Uterus (tissue), 4 donors: ENCODE data around the gene LZTS3. TPM values are rescaled to one million over a fixed set of nuclear protein-coding genes. Genes with fewer than 3 reads are reported as not detected.

Experiments used
- DNase-seq, 2 donors: peaks; one replicate each; pipeline ENCODE4 v3.0.0-alpha.2; 2019 to 2020
- H3K27ac ChIP-seq, 2 donors: fragments of 200-600 bp; sonication (generic); 1 replicate in 1 of 2; 2 replicates in 1 of 2; pipeline ENCODE4 v1.5.1; 2016 to 2018
- H3K27me3 ChIP-seq, 2 donors: fragments of 200-600 bp; sonication (generic); one replicate each; pipeline ENCODE4 v1.5.1; 2018 to 2019; ENCODE audit warnings: control low read depth in 1 of 2
- H3K36me3 ChIP-seq, 2 donors: fragments of 200-600 bp; sonication (generic); one replicate each; pipeline ENCODE4 v1.5.1; 2019; ENCODE audit warnings: control low read depth in 1 of 2
- H3K4me1 ChIP-seq, 2 donors: fragments of 200-600 bp; sonication (generic); one replicate each; pipeline ENCODE4 v1.5.1; 2018 to 2019; ENCODE audit warnings: control low read depth in 1 of 2
- H3K4me3 ChIP-seq, 2 donors: fragments of 200-600 bp; sonication (generic); 1 replicate in 1 of 2; 2 replicates in 1 of 2; pipeline ENCODE4 v1.5.1; 2018 to 2019; ENCODE audit warnings: mild to moderate bottlenecking in 1 of 2
- H3K9me3 ChIP-seq, 2 donors: fragments of 200-600 bp; sonication (generic); one replicate each; pipeline ENCODE4 v1.5.1; 2019; ENCODE audit warnings: control low read depth in 1 of 2
- POLR2A ChIP-seq, 2 donors: fragments of 450-650 bp; IDR thresholded peaks; one replicate each; pipeline ENCODE4 v1.6.1; 2016; ENCODE audit warnings: antibody characterized with exemption in 2 of 2, mild to moderate bottlenecking in 1 of 2, moderate library complexity in 1 of 2
- intact Hi-C: fragments of 100-400 bp; cut with DNase I; formaldehyde crosslinking; loops from one replicate; pipeline ENCODE4 v1.15.1; 2023; ENCODE audit warnings: low total_unique reads
- total RNA-seq, 4 donors: library from RNA; depleted of rRNA in 3 of 4; stranded (reverse); fragments of >200 nt in 3 of 4; gene quantifications; one replicate each; pipeline versions ENCODE4 v1.1.0 to v1.2.4, GENCODE V29; 2014 to 2023
- TF ChIP-seq, protein P1 (sequence below), 4 experiments: fragments of 200-600 bp in 2 of 4; fragments of 450-650 bp in 2 of 4; sonication (generic) in 2 of 4; IDR thresholded peaks; one replicate each; pipeline ENCODE4 v1.5.1; 2016 to 2019; ENCODE audit warnings: antibody characterized with exemption in 4 of 4, mild to moderate bottlenecking in 2 of 4, moderate library complexity in 1 of 4
- donor health status: DM: yes; HTN: yes; CAD: no.

LZTS3 gene
- total RNA-seq, 4 donors from 2014 or later, result 3.6 to 13.1 (median 8.2) TPM

DNA sequence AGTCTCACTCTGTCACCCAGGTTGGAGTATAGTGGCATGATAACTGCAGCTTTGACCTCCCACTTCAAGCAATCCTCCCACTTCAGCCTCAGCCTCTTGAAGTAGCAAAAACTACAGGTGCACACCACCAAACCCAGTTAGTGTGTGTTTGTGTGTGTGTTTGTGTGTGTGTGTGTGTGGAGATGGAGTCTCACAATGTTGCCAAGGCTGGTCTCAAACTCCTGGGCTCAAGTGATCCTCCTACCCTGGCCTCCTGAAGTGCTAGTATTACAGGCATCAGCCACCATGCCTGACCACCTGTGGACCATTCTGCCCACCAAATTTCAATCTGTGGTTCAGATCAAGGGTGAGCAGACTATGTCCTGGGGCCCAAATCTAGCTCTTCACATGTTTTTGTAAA is 22.4 kb downstream of the LZTS3 start:
- no peak overlapping the region for H3K4me3 ChIP-seq
- intact Hi-C loops, result no loop called here
- no peaks in the 10 kb centered on the region for H3K9me3 ChIP-seq
- no peaks in the 10 kb centered on the region for H3K27me3 ChIP-seq
- no peaks in the 10 kb centered on the region for H3K36me3 ChIP-seq
- peaks cover 0 to 7% of the 10 kb centered on the region in 2 donors for H3K4me1 ChIP-seq
- no peak for DNase-seq
- H3K27ac ChIP-seq, result no peak overlapping the region
- TF ChIP-seq POLR2A (IDR thresholded peaks at IDR 0.05), result no peak
- TF ChIP-seq, protein P1, sequence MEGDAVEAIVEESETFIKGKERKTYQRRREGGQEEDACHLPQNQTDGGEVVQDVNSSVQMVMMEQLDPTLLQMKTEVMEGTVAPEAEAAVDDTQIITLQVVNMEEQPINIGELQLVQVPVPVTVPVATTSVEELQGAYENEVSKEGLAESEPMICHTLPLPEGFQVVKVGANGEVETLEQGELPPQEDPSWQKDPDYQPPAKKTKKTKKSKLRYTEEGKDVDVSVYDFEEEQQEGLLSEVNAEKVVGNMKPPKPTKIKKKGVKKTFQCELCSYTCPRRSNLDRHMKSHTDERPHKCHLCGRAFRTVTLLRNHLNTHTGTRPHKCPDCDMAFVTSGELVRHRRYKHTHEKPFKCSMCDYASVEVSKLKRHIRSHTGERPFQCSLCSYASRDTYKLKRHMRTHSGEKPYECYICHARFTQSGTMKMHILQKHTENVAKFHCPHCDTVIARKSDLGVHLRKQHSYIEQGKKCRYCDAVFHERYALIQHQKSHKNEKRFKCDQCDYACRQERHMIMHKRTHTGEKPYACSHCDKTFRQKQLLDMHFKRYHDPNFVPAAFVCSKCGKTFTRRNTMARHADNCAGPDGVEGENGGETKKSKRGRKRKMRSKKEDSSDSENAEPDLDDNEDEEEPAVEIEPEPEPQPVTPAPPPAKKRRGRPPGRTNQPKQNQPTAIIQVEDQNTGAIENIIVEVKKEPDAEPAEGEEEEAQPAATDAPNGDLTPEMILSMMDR (IDR thresholded peaks at IDR 0.05), result no peak

DNA sequence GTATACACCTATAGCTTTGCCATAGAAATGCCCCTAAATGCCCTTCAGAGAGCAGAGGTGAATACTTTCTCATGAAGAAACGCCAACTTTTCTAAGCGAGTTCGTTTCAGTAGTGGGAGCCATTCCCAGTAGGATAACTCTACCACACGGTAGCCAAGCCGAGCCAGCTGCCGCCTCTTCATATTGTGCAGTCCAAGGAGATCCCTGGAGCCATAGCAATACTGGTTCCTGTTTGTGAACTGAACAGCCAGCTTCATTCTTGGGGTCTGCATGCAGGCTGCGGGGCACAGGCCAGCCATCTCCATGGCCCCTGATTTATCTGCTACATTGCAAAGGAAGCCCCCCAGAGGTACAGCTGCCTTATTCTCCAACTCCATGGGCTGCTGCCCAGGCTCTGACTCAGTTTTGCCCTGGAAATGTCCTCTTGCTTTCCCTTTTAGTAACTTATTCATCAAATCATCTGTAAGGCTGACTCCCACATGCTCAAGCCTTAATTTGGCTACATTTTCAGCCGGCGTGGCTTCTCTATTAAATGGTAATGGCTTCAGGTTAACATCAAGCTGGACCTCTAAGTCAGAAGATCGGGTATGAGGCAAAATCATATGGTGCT is 26.5 kb downstream of the LZTS3 start:
- DNase-seq, result no peak
- no peaks in the 10 kb centered on the region for H3K27me3 ChIP-seq
- TF ChIP-seq, protein P1 (IDR thresholded peaks at IDR 0.05), result no peak
- TF ChIP-seq POLR2A (IDR thresholded peaks at IDR 0.05), result no peak
- intact Hi-C loops, result no loop called here
- H3K9me3 ChIP-seq, result no peaks in the 10 kb centered on the region
- H3K27ac ChIP-seq, result no peak overlapping the region
- H3K4me3 ChIP-seq, result no peak overlapping the region
- peaks cover 0 to 7% of the 10 kb centered on the region in 2 donors for H3K4me1 ChIP-seq
- H3K36me3 ChIP-seq, result no peaks in the 10 kb centered on the region

DNA sequence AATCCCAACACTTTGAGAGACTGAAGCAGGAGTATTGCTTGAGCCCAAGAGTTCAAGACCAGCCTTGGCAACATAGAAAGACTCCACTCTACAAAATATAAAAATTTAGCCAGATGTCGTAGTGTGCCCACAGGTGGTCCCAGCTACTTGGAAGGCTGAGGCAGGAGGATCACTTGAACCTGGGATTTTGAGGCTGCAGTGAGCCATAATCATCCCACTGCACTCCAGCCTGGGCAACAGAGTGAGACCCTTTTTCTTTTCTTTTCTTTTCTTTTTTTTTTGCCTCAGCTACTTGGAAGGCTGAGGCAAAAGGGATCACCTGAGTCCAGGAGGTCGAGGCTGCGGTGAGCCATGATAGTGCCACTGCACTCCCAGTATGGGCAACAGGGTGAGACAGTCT is 31.6 kb downstream of the LZTS3 start:
- intact Hi-C loops, result no loop called here
- Histone ChIP-seq H3K4me1 (no peaks in the 10 kb centered on the region), H3K4me3 (no peak overlapping the region), H3K9me3 (no peaks in the 10 kb centered on the region), H3K27ac (no peak overlapping the region), H3K27me3 (no peaks in the 10 kb centered on the region), H3K36me3 (no peaks in the 10 kb centered on the region)
- DNase-seq, result no peak
- TF ChIP-seq, protein P1 (IDR thresholded peaks at IDR 0.05), result no peak
- no peak for TF ChIP-seq POLR2A (IDR thresholded peaks at IDR 0.05)

DNA sequence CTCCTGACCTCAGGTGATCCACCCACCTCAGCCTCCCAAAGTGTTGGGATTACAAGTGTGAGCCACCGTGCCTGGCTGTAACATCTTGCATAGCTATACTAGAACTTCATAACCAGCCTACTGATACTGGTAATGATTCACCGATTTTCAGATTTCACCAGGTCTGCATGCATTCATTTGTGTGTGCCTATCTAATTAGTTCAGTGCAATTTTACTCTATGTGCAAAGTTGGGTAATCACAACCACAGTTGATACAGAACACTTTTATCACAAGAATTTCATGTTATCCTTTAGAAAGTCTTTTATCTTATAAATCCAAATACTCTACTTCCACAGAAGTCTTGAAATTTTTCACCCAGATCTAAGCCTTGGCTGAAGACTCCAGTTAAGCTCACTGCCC is 35.9 kb downstream of the LZTS3 start:
- intact Hi-C loops, result no loop called here
- no peaks in the 10 kb centered on the region for H3K27me3 ChIP-seq
- no peak overlapping the region for H3K27ac ChIP-seq
- H3K4me1 ChIP-seq, result no peaks in the 10 kb centered on the region
- no peaks in the 10 kb centered on the region for H3K9me3 ChIP-seq
- DNase-seq, result no peak
- no peaks in the 10 kb centered on the region for H3K36me3 ChIP-seq
- TF ChIP-seq POLR2A (IDR thresholded peaks at IDR 0.05), result no peak
- TF ChIP-seq, protein P1 (IDR thresholded peaks at IDR 0.05), result no peak
- H3K4me3 ChIP-seq, result no peak overlapping the region

DNA sequence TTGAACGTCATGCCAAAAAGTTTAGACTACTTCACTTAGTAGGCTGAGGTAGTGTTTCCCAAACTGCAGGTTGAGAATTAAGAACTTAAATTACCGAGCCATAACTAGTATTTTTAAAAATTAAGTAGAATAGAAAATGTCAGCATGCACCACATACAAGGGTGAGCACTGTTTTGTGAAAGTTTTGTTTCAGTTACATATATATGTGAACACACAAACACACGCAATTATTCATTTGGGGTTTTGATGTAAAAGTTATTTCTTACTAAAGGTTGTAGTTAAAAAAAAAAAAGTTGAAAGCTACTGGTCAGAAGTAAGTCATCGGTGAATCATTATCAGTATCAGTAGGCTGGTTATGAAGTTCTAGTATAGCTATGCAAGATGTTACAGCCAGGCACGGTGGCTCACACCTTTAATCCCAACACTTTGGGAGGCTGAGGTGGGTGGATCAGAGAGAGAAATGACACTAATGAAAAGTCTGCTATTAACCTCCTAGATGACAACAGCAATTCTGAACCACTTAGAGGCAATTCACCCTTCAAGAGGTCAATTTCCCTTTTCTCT is 37.8 kb downstream of the LZTS3 start:
- Histone ChIP-seq H3K27ac (no peak overlapping the region), H3K9me3 (no peaks in the 10 kb centered on the region), H3K27me3 (no peaks in the 10 kb centered on the region), H3K36me3 (no peaks in the 10 kb centered on the region), H3K4me1 (no peaks in the 10 kb centered on the region), H3K4me3 (no peak overlapping the region)
- intact Hi-C loops, result no loop called here
- no peak for TF ChIP-seq POLR2A (IDR thresholded peaks at IDR 0.05)
- TF ChIP-seq, protein P1 (IDR thresholded peaks at IDR 0.05), result no peak
- DNase-seq, result no peak
